Measurements from ENCODE around the gene CCL4L2.
"Not testable (repeated sequence)": the region's sequence is repeated elsewhere in the genome, so short reads cannot be mapped to it uniquely, and the experiment has no call there.

Gene CCL4L2

GRCh38 chr17:36213695-36214094 lies 2.8 kb downstream of the CCL4L2 start:
- DNase-seq = no peak
- in situ Hi-C loops (cut with MboI; ENCODE audit: low pct_unique_long_range_greater_than_20kb, low sequenced_read_pairs) = loop anchor here (25.0 kb wide), 1 partner anchor 101 kb away; the partner anchor contains the start of gene CCL4

- in situ Hi-C loops (cut with MboI; ENCODE audit: low pct_unique_long_range_greater_than_20kb, low sequenced_read_pairs) = loop anchor here (25.0 kb wide), 1 partner anchor 103 kb away; the partner anchor contains the start of gene CCL4
- DNase-seq = no peak
Observed at GRCh38 chr17:36214918-36215317, 4.1 kb downstream of the CCL4L2 start.

- in situ Hi-C loops (cut with MboI; ENCODE audit: low pct_unique_long_range_greater_than_20kb, low sequenced_read_pairs) = loop anchor here (25.0 kb wide), 1 partner anchor 103 kb away; the partner anchor contains the start of gene CCL4
- not testable (repeated sequence) for DNase-seq
Observed at GRCh38 chr17:36215406-36216308, 4.8 kb downstream of the CCL4L2 start.

DNA sequence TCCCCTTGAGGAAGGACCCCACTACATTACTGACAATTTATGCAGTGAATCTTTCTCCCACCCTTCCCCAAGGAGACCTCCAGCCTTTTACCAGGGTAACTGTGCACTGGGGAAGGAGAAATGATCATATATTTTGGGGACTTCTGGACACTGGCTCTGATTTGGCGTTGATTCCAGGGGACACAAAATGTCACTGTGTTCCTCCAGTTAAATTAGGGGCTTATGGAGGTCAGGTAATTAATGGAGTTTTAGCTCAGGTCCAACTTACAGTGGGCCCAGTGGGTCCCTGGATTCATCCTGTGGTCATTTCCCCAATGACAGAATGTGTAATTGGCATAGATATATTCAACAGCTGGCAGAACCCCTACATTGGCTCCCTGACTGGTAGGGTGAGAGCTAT lies 8.7 kb downstream of the CCL4L2 start:
- in situ Hi-C loops (cut with MboI; ENCODE audit: low pct_unique_long_range_greater_than_20kb, low sequenced_read_pairs) = loop anchor here (25.0 kb wide), 1 partner anchor 107 kb away; the partner anchor contains the start of gene CCL4
- DNase-seq = not testable (repeated sequence)

- DNase-seq = not testable (repeated sequence)
- in situ Hi-C loops (cut with MboI; ENCODE audit: low pct_unique_long_range_greater_than_20kb, low sequenced_read_pairs) = loop anchor here (25.0 kb wide), 1 partner anchor 109 kb away; the partner anchor contains the start of gene CCL4
Observed at GRCh38 chr17:36220737-36221580, 10.1 kb downstream of the CCL4L2 start.

DNA sequence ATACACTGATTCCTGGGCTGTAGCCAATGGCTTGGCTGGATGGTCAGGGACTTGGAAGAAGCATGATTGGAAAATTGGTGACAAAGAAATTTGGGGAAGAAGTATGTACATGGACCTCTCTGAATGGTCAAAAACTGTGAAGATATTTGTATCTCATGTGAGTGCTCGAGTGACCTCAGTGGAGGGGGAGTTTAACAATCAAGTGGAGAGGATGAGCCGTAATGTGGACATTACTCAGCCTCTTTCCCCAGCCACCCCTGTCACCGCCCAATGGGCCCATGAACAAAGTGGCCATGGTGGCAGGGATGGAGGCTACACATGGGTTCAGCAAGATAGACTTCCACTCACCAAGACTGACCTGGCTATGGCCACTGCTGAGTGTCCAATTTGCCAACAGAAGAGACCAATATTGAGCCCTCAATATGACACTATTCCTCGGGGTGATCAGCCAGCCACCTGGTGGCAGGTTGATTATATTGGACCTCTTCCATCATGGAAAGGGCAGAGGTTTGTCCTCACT lies 10.8 kb downstream of the CCL4L2 start:
- not testable (repeated sequence) for DNase-seq
- in situ Hi-C loops (cut with MboI; ENCODE audit: low pct_unique_long_range_greater_than_20kb, low sequenced_read_pairs) = loop anchor here (25.0 kb wide), 1 partner anchor 109 kb away; the partner anchor contains the start of gene CCL4

DNA sequence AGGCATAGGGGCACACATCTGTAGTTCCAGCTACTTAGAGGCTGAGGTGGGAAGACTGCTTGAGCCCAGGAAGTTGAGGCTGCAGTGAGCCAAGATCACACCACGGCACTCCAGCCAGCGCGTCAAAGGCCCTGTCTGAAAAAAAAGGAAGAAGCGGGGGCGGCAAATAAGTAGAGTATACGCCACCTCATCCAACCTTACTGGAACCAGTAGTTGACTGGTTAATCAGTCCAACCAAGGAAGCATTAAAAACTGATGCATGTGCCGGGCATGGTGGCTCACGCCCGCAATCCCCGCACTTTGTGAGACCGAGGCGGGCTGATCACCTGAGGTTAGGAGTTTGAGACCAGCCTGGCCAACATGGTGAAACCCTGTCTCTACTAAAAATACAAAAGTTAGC lies 12.1 kb downstream of the CCL4L2 start:
- not testable (repeated sequence) for DNase-seq
- in situ Hi-C loops (cut with MboI; ENCODE audit: low pct_unique_long_range_greater_than_20kb, low sequenced_read_pairs) = loop anchor here (25.0 kb wide), 1 partner anchor 111 kb away; the partner anchor contains the start of gene CCL4

- DNase-seq; in situ Hi-C loops (cut with MboI; ENCODE audit: low pct_unique_long_range_greater_than_20kb, low sequenced_read_pairs): not testable (repeated sequence)
Observed at GRCh38 chr17:36229644-36230043, 18.8 kb downstream of the CCL4L2 start.

DNA sequence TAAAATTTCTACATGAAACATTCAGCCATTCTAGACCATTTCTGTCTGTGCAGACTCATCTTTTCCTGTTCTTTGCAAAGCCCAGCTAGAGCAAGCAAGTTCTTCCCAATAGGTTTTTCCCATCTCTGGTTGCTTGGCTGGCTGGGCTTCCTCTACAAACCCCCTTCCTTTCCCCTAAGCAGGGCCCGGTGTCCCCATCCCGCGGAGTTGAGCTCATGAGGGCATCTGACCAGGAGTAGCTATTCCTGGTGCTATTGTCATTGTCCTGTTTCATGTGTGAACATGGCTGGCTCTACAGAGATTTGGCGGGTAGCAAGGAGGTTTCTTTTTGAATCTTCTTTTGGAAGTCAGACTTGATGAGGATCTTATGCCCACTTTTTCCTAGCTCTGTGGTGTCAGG lies 31.2 kb downstream of the CCL4L2 start:
- DNase-seq; in situ Hi-C loops (cut with MboI; ENCODE audit: low pct_unique_long_range_greater_than_20kb, low sequenced_read_pairs): not testable (repeated sequence)

All from KBM-7 (cell line).